Choroid plexus epithelial cell (primary cell): ENCODE measurements around the gene AURKA.
A peak's percentile ranks its signal among the peaks of the same experiment; 100 is the strongest.

Experiments
- DNase-seq: peaks from one replicate; pipeline ENCODE4 v3.0.0-alpha.2; 2010; ENCODE audit warnings: low read depth
- H3K4me3 ChIP-seq: 2 replicates; pipeline ENCODE4 v1.5.1; 2011; ENCODE audit warnings: low read depth, mild to moderate bottlenecking, control low read depth, low read length, moderate library complexity
- TF ChIP-seq, protein P1 (sequence below): conservative IDR thresholded peaks from 2 replicates; pipeline ENCODE4 v1.5.1; 2011; ENCODE audit warnings: low read depth, mild to moderate bottlenecking, control low read depth, inconsistent platforms, low read length, moderate library complexity

Gene AURKA

DNA sequence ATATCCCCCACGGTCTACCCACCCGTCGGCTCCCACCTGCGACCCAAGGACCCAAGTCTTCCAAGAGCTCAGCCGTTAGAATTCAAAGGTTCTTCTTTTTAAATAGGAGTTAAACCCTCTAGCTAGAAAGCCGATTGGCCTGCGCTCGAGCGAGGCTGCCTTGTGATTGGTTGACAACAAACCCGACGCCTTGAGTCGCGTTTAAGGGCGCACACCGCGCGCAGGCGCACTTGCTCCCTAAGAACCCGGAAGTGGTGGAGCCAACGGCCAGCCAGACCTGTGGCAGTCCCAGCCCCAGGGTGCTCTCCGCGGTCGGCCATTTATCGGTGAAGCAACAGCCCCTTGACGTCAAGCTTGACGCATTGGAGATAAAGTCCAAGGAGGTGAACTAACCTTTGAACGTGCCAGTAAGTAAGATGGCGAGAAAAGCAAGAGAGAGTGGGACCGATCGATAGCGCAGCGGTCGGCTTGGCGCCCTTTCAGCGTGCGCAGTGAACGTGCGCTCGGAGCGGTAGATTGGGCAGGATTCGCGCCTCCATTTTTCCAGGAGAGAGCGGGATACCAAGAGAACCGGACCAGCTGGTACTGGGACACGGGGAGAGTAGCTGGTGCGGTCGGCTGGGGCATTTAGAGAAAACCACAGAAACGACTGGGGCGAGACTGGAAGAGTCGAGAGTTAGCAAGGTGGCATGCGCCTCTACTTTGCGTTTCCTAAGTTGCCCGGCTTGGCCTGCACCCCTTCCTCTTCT, at the start of gene AURKA, which contains the start of gene CSTF1:
AURKA (minus strand) TSS at position 84 of the 749 bp plus-strand sequence. CDS start 4,018 bp downstream, outside the sequence.
CSTF1 (plus strand) TSS at position 514 of the 749 bp plus-strand sequence. CDS start 2,908 bp downstream, outside the sequence.
- DNase-seq, result peak; percentile 100
- TF ChIP-seq, protein P1, sequence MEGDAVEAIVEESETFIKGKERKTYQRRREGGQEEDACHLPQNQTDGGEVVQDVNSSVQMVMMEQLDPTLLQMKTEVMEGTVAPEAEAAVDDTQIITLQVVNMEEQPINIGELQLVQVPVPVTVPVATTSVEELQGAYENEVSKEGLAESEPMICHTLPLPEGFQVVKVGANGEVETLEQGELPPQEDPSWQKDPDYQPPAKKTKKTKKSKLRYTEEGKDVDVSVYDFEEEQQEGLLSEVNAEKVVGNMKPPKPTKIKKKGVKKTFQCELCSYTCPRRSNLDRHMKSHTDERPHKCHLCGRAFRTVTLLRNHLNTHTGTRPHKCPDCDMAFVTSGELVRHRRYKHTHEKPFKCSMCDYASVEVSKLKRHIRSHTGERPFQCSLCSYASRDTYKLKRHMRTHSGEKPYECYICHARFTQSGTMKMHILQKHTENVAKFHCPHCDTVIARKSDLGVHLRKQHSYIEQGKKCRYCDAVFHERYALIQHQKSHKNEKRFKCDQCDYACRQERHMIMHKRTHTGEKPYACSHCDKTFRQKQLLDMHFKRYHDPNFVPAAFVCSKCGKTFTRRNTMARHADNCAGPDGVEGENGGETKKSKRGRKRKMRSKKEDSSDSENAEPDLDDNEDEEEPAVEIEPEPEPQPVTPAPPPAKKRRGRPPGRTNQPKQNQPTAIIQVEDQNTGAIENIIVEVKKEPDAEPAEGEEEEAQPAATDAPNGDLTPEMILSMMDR, result no peak
- H3K4me3 ChIP-seq, result peak within 1 kb of the TSS; percentile 76

DNA sequence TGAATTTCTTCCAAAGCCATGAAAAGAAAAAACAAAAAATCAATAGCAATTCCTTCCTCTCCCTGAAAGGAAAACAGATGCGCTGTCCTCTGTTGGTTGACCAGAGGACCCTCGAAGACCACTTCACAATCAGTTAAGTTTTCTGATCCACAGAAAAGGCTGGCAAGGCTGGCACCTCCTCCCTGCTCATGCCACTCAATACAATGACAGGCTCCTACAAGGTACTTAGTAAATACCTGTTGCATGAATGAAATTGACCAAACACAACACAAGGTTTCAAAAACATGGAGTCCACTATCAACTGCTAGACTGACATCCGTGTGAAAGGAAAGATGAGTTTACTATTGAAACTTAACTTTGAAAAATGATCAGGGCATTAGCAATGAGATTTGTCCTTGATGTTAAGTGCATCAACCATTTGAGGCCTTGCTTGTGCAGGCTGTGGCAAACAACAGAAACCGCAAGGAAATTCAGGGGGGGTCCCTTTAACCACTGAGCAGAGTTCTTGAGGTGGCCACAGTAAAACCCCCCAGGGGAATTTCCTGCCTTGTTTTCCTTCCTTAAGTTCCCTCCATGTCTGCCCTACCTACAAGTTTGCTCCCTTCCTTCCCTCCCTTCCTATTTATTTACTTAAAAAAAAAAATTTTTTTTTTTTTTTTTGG, 48.5 kb upstream of the AURKA start:
- DNase-seq, result peak; percentile 50
- H3K4me3 ChIP-seq, result no peak overlapping the region

DNA sequence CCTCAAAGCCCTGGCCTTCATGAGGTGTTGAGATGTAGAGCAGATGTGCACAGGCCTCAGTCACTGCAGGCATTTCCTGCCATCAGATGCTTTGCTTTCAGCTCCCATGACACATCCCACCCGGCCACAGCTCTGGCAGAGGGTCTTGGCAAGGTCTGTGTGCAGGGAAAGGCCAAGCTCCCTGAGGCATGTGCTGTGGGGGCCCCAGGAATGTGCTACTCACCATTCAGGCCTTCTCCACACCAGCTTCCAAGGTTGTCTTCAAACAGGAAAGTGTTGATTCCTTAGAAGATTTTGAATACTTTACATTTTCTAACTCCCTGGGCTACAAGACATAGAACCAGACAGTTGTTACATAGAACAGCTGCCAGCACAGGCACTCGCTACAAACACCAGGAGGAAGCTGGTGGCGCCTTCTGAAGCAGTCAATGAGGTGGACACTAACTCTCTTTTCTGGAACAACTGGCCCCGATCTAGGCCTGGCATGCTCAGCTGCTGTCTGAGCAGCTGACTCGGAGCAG, 47.8 kb upstream of the AURKA start:
- TF ChIP-seq, protein P1, result no peak
- no peak overlapping the region for H3K4me3 ChIP-seq
- peak; percentile 99 for DNase-seq

More for the DNA sequence above, 48.5 kb upstream of the AURKA start:
- TF ChIP-seq, protein P1, result no peak

DNA sequence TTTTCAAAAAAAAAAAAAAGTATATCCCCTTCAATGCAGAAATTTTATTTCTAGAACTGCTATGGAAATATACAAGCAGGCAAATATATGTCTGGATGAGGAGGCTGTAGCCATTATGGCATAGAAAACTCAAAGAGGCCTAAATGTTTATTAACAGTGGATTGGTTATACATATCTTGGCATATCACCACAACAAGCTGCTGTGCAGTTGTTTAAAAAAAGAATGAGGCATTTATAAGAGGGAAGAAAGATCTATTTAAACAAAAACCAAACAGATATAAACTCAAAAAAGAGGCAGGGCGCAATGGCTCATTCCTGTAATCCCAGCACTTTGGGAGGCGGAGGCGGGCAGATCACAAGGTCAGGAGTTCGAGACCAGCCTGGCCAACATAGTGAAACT, 46.3 kb upstream of the AURKA start:
- TF ChIP-seq, protein P1, result no peak
- H3K4me3 ChIP-seq, result no peak overlapping the region
- DNase-seq, result no peak

DNA sequence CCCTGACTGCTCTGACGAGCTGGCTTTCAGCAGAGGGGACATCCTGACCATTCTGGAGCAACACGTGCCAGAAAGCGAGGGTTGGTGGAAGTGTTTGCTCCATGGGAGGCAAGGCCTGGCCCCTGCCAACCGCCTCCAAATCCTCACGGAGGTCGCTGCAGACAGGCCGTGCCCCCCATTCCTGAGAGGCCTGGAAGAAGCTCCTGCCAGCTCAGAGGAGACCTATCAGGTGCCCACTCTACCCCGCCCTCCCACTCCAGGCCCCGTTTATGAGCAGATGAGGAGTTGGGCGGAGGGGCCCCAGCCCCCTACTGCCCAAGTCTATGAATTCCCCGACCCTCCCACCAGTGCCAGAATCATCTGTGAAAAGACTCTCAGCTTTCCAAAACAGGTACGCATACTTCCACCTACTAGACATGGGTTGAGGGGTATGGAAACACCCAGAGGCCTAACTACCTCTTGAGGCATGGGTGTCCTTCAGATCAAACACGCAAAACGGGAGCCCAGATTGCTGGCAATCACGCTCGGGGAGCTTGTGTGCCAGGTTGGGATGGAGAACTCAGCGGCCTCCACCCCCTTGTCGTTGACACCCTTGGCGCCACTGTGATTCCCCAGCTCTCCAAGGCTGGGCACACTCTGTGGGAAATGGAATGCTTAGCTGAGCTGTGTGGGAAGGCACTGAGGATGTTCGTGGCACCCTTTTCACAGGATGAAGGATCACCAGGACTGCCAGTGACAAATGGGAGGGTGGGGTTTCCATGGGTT, 45.4 kb upstream of the AURKA start:
- TF ChIP-seq, protein P1, result no peak
- H3K4me3 ChIP-seq, result no peak overlapping the region
- DNase-seq, result no peak

DNA sequence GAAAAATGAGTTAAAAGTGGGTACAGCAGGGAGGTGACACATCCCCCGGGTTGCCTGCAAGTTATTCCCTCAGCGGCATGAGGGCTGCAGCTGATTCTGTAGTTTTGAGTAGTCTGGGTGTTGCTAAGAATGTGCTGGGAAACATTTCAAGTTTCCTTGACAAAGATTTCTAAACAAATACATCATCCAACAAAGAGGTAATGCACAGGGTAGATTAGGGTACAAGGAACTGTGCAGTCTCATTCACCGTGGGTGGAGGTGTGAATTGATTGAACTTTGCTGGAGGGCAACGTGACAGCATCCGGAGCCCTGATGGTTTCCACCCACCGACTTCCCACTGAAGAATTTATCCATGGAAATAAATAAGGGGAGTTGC, 41.9 kb upstream of the AURKA start:
- H3K4me3 ChIP-seq, result no peak overlapping the region
- TF ChIP-seq, protein P1, result no peak
- peak; percentile 91 for DNase-seq
